HG02759 (cell line): ENCODE results near the gene AKT3.

Experiments used
- ATAC-seq: cut with Tn5 transposase; IDR thresholded peaks from one replicate; pipeline ENCODE4 v1.9.1; 2021; ENCODE audit warnings: mild to moderate bottlenecking, moderate library complexity; ENCODE audit not compliant: unreplicated experiment

AKT3 gene

DNA sequence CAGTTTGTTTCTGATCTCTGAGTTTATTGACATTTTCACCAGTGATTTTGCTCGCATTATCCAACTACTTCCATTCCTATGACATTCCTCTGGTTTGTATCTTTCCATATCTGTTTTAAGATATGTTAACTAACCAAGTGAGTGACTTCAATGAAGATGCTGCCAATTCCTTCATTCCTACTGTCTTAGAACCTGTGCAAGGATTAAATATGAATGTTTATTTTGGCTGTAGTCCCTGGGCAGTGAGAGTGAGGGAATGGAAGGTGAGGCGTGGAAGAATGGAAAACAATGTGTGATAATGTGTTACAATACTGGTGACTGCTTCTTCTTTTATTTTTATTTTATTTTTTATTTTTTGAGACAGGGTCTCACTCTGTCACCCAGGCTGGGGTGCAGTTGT, 411.2 kb downstream of the AKT3 start:
- no peak for ATAC-seq
